Upper lobe of left lung (tissue), 4 donors: ENCODE measurements around the gene RNFT2.

Experiments
- EP300 ChIP-seq, 4 donors: sonication (generic); formaldehyde crosslinking; IDR thresholded peaks; one replicate each; pipeline ENCODE4 v1.5.1; 2017; ENCODE audit warnings: antibody characterized with exemption in 4 of 4, control low read depth in 2 of 4
- POLR2AphosphoS5 ChIP-seq, 2 donors: sonication (generic); formaldehyde crosslinking; IDR thresholded peaks; one replicate each; pipeline ENCODE4 v1.5.1; 2017; ENCODE audit warnings: antibody characterized with exemption in 2 of 2
- TF ChIP-seq, protein P1 (sequence below), 6 experiments: fragments of 450-650 bp in 4 of 6; fragments of 200-600 bp in 2 of 6; sonication (generic) in 2 of 6; IDR thresholded peaks; one replicate each; pipeline ENCODE4 v1.5.1; 2016 to 2019; ENCODE audit warnings: antibody characterized with exemption in 6 of 6

DNA sequence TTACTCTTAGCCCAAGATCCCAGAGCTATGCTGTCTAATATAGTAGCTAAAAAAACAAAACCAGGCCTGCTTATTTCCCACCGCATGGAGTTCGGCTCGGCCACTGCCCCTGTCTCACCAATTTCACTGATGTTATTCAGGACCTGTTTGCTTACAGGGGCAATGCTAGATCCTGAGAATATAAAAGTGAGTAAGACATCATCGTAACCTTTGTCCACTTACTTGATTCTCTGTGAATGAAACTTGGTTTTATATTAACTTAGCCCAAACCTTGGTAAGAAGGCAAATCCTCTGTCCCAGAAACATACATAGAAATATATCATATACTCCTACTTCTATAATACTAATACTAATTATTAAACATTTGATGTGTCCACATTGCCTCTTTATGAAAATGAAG is 56.6 kb downstream of the RNFT2 start:
- TF ChIP-seq, protein P1, sequence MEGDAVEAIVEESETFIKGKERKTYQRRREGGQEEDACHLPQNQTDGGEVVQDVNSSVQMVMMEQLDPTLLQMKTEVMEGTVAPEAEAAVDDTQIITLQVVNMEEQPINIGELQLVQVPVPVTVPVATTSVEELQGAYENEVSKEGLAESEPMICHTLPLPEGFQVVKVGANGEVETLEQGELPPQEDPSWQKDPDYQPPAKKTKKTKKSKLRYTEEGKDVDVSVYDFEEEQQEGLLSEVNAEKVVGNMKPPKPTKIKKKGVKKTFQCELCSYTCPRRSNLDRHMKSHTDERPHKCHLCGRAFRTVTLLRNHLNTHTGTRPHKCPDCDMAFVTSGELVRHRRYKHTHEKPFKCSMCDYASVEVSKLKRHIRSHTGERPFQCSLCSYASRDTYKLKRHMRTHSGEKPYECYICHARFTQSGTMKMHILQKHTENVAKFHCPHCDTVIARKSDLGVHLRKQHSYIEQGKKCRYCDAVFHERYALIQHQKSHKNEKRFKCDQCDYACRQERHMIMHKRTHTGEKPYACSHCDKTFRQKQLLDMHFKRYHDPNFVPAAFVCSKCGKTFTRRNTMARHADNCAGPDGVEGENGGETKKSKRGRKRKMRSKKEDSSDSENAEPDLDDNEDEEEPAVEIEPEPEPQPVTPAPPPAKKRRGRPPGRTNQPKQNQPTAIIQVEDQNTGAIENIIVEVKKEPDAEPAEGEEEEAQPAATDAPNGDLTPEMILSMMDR (IDR thresholded peaks at IDR 0.05), result no peak
- no peak for TF ChIP-seq POLR2AphosphoS5 (IDR thresholded peaks at IDR 0.05)
- TF ChIP-seq EP300 (IDR thresholded peaks at IDR 0.05), result no peak
